ENCODE data around the gene VWA8. TPM values are rescaled to one million over a fixed set of nuclear protein-coding genes. Genes with fewer than 3 reads are reported as not detected.

VWA8 gene
- total and polyA plus RNA-seq, 2 experiments from 2014 or later = 6.3 to 24.6 TPM

- Histone ChIP-seq H2AFZ (no peak overlapping the region), H3K9me2 (ENCODE audit: insufficient read depth) (peaks cover 12% of the 10 kb centered on the region; the same call in 1 of the 2 replicates), H3F3A (replicated peaks; ENCODE audit: low read depth) (no peaks in the 10 kb centered on the region), H3K79me2 (replicated peaks; ENCODE audit: insufficient read depth) (no peaks in the 10 kb centered on the region), H3K4me1 (ENCODE audit: insufficient read depth) (no peaks in the 10 kb centered on the region), H3K4me2 (no peak overlapping the region), H3K36me3 (ENCODE audit: insufficient read depth) (no peaks in the 10 kb centered on the region), H3K4me3 (no peak overlapping the region), H3K27me3 (ENCODE audit: insufficient read depth) (no peaks in the 10 kb centered on the region), H4K20me1 (replicated peaks; ENCODE audit: insufficient read depth) (no peaks in the 10 kb centered on the region), H3K27ac (ENCODE audit: low read depth) (no peak overlapping the region)
- no peak overlapping the region for H3K27ac Mint-ChIP-seq
- DNase-seq (ENCODE audit: low spot score) (no peak), ATAC-seq (no peak)
- no peaks in the 10 kb centered on the region for H3K9me3 Mint-ChIP-seq
- H3K4me1 Mint-ChIP-seq = no peaks in the 10 kb centered on the region; the same call in 2 of the 3 replicates
- no peak for TF ChIP-seq ZNF331 (CRISPR knock-in tag; IDR thresholded peaks at IDR 0.05; ENCODE audit: low read depth)
- TF ChIP-seq REST (IDR thresholded peaks at IDR 0.05; ENCODE audit: unreplicated experiment) = no peak
- TF ChIP-seq CREB1 (CRISPR knock-in tag; IDR thresholded peaks at IDR 0.05; ENCODE audit: low read depth) = no peak
- no peak for TF ChIP-seq EZH2 (IDR thresholded peaks at IDR 0.05; ENCODE audit: low read depth, unreplicated experiment)
- no peak for TF ChIP-seq JUNB (IDR thresholded peaks at IDR 0.05; ENCODE audit: unreplicated experiment)
- no peak for TF ChIP-seq NANOG (IDR thresholded peaks at IDR 0.05; ENCODE audit: borderline replicate concordance)
- no peak for TF ChIP-seq ETS1 (IDR thresholded peaks at IDR 0.05)
- TF ChIP-seq STAT1 (IDR thresholded peaks at IDR 0.05; ENCODE audit: unreplicated experiment) = no peak
- no peak for TF ChIP-seq EZH2phosphoT487 (IDR thresholded peaks at IDR 0.05; ENCODE audit: unreplicated experiment)
- no peak for TF ChIP-seq ZNF462 (CRISPR knock-in tag; IDR thresholded peaks at IDR 0.05)
- TF ChIP-seq CTCF (conservative IDR thresholded peaks at IDR 0.05; ENCODE audit: low read depth in 2 of 2) = no peak
- TF ChIP-seq POLR2AphosphoS5 (IDR thresholded peaks at IDR 0.05; ENCODE audit: low read depth) = no peak
- TF ChIP-seq ZNF114 (CRISPR knock-in tag; IDR thresholded peaks at IDR 0.05) = no peak
- H3K27me3 Mint-ChIP-seq (ENCODE audit: insufficient read depth, low read depth, poor library complexity) = no peaks in the 10 kb centered on the region
- no peaks in the 10 kb centered on the region for H3K36me3 Mint-ChIP-seq (ENCODE audit: low read depth)
- H3K4me3 Mint-ChIP-seq = no peak overlapping the region
Measured at GRCh38 chr13:41558781-41559560, 401.9 kb downstream of the VWA8 start.

Measured in GM23338 (cell line).